VCaP (cell line): ENCODE data around the gene TRIO.

Source experiments
- H3K27ac ChIP-seq: fragments of 450-650 bp; 2 replicates; pipeline ENCODE4 v1.5.1; 2017
- CTCF ChIP-seq: fragments of 450-650 bp; conservative IDR thresholded peaks from 2 replicates; pipeline ENCODE4 v1.5.1; 2017; ENCODE audit warnings: mild to moderate bottlenecking, moderate library complexity

Gene TRIO

GRCh38 chr5:14171046-14171445 is 27.9 kb downstream of the TRIO start:
- H3K27ac ChIP-seq, result no peak overlapping the region
- TF ChIP-seq CTCF, result no peak

- TF ChIP-seq CTCF, result no peak
- no peak overlapping the region for H3K27ac ChIP-seq
Observed at GRCh38 chr5:14171621-14172020, 28.5 kb downstream of the TRIO start.

- H3K27ac ChIP-seq, result no peak overlapping the region
- no peak for TF ChIP-seq CTCF
Observed at GRCh38 chr5:14172149-14172795, 29.1 kb downstream of the TRIO start.

- no peak overlapping the region for H3K27ac ChIP-seq
- no peak for TF ChIP-seq CTCF
Observed at GRCh38 chr5:14173377-14174229, 30.5 kb downstream of the TRIO start.

- no peak overlapping the region for H3K27ac ChIP-seq
- TF ChIP-seq CTCF, result no peak
Observed at GRCh38 chr5:14174230-14174636, 31.1 kb downstream of the TRIO start.

GRCh38 chr5:14175381-14175780 is 32.2 kb downstream of the TRIO start:
- H3K27ac ChIP-seq, result no peak overlapping the region
- TF ChIP-seq CTCF, result no peak

- TF ChIP-seq CTCF, result no peak
- no peak overlapping the region for H3K27ac ChIP-seq
Observed at GRCh38 chr5:14176888-14177287, 33.7 kb downstream of the TRIO start.
